Tibial artery (tissue), 4 donors: ENCODE data around the gene ACOT7.

Source experiments
- DNase-seq, 2 donors: peaks; one replicate each; pipeline ENCODE4 v3.0.0-alpha.2; 2019
- H3K27ac ChIP-seq, 2 donors: fragments of 200-600 bp; sonication (generic) in 1 of 2; 1 replicate in 1 of 2; 2 replicates in 1 of 2; pipeline ENCODE4 v1.5.1; 2018 to 2019; ENCODE audit warnings: mild to moderate bottlenecking in 1 of 2
- H3K27me3 ChIP-seq, 2 donors: fragments of 200-600 bp; sonication (generic) in 1 of 2; one replicate each; pipeline versions ENCODE4 v1.5.1 to v1.6.0; 2016 to 2019
- H3K36me3 ChIP-seq, 3 donors: fragments of 200-600 bp; sonication (generic) in 2 of 3; one replicate each; pipeline ENCODE4 v1.5.1; 2016 to 2019; ENCODE audit warnings: mild to moderate bottlenecking in 2 of 3
- H3K4me1 ChIP-seq, 4 donors: fragments of 200-600 bp; sonication (generic) in 2 of 4; 1 replicate in 3 of 4; 2 replicates in 1 of 4; pipeline ENCODE4 v1.5.1; 2016 to 2019
- H3K4me3 ChIP-seq, 2 donors: fragments of 200-600 bp; sonication (generic) in 1 of 2; 1 replicate in 1 of 2; 2 replicates in 1 of 2; pipeline ENCODE4 v1.5.1; 2018 to 2019; ENCODE audit warnings: mild to moderate bottlenecking in 2 of 2
- H3K9me3 ChIP-seq, 3 donors: fragments of 200-600 bp; sonication (generic) in 1 of 3; one replicate each; pipeline ENCODE4 v1.5.1; 2016 to 2019
- CTCF ChIP-seq, 2 experiments: fragments of 200-600 bp in 1 of 2; fragments of 450-650 bp in 1 of 2; IDR thresholded peaks; one replicate each; pipeline ENCODE4 v1.5.1; 2017 to 2019; ENCODE audit warnings: antibody characterized with exemption in 2 of 2, mild to moderate bottlenecking in 1 of 2, moderate library complexity in 1 of 2
- intact Hi-C: fragments of 100-400 bp; cut with DNase I; formaldehyde crosslinking; loops from one replicate; pipeline ENCODE4 v1.15.0; 2023; ENCODE audit warnings: low total_unique reads

ACOT7 gene

GRCh38 chr1:6279066-6279465 lies 114.5 kb downstream of the ACOT7 start:
- Histone ChIP-seq H3K4me3 (no peak overlapping the region), H3K4me1 (peaks cover 0 to 16% (median 12%) of the 10 kb centered on the region in 4 donors), H3K9me3 (no peaks in the 10 kb centered on the region), H3K36me3 (no peaks in the 10 kb centered on the region), H3K27ac (no peak overlapping the region), H3K27me3 (no peaks in the 10 kb centered on the region)
- intact Hi-C loops: no loop called here
- no peak for DNase-seq
- TF ChIP-seq CTCF (IDR thresholded peaks at IDR 0.05): no peak

- Histone ChIP-seq H3K36me3 (no peaks in the 10 kb centered on the region), H3K27ac (no peak overlapping the region), H3K27me3 (no peaks in the 10 kb centered on the region), H3K9me3 (no peaks in the 10 kb centered on the region), H3K4me3 (no peak overlapping the region), H3K4me1 (peaks cover 0 to 16% (median 12%) of the 10 kb centered on the region in 4 donors)
- no peak for TF ChIP-seq CTCF (IDR thresholded peaks at IDR 0.05)
- no peak for DNase-seq
- intact Hi-C loops: no loop called here
These were observed 115.3 kb downstream of the ACOT7 start for GRCh38 chr1:6278263-6278662.

GRCh38 chr1:6276811-6277555 lies 116.6 kb downstream of the ACOT7 start:
- no peaks in the 10 kb centered on the region for H3K36me3 ChIP-seq
- H3K27me3 ChIP-seq: no peaks in the 10 kb centered on the region
- H3K4me3 ChIP-seq: no peak overlapping the region
- intact Hi-C loops: no loop called here
- TF ChIP-seq CTCF (IDR thresholded peaks at IDR 0.05): no peak
- peaks cover 0 to 16% (median 13%) of the 10 kb centered on the region in 4 donors for H3K4me1 ChIP-seq
- DNase-seq: no peak
- H3K27ac ChIP-seq: peak overlapping the region in 1 of 2 donors; percentile 9
- H3K9me3 ChIP-seq: no peaks in the 10 kb centered on the region

GRCh38 chr1:6275826-6276782 lies 117.5 kb downstream of the ACOT7 start:
- peaks cover 0 to 16% (median 13%) of the 10 kb centered on the region in 4 donors for H3K4me1 ChIP-seq
- no peaks in the 10 kb centered on the region for H3K27me3 ChIP-seq
- peak overlapping the region in 1 of 2 donors; percentile 4 for H3K4me3 ChIP-seq
- H3K27ac ChIP-seq: peak overlapping the region; percentile 24 to 76
- no peaks in the 10 kb centered on the region for H3K9me3 ChIP-seq
- peak; percentile 47 to 92 for DNase-seq
- H3K36me3 ChIP-seq: no peaks in the 10 kb centered on the region
- intact Hi-C loops: no loop called here
- no peak for TF ChIP-seq CTCF (IDR thresholded peaks at IDR 0.05)

- H3K27me3 ChIP-seq: no peaks in the 10 kb centered on the region
- H3K27ac ChIP-seq: no peak overlapping the region
- intact Hi-C loops: no loop called here
- peaks cover 0 to 16% (median 13%) of the 10 kb centered on the region in 4 donors for H3K4me1 ChIP-seq
- H3K9me3 ChIP-seq: no peaks in the 10 kb centered on the region
- no peak for TF ChIP-seq CTCF (IDR thresholded peaks at IDR 0.05)
- DNase-seq: no peak
- no peak overlapping the region for H3K4me3 ChIP-seq
- H3K36me3 ChIP-seq: no peaks in the 10 kb centered on the region
These were observed 118.9 kb downstream of the ACOT7 start for GRCh38 chr1:6274622-6275139.
